Caco-2 (cell line): ENCODE measurements around the gene DLG2. TPM values are rescaled to one million over a fixed set of nuclear protein-coding genes. Genes with fewer than 3 reads are reported as not detected.

ENCODE experiments used
- BruUV-seq: library from RNA; stranded (reverse); fragments of 400-500 nt; replicated peaks from 2 replicates; lab custom pipeline; 2021; lab: Mats Ljungman, UMichigan
- CTCF ChIA-PET: fragments of 300-600 bp; sonication (Branson Sonifier 250); formaldehyde crosslinking; loops from one replicate; lab custom pipeline; 2022; ENCODE audit warnings: antibody characterized with exemption; lab: Charles Lee
- POLR2A ChIA-PET: fragments of 300-600 bp; sonication (Branson Sonifier 250); formaldehyde crosslinking; loops from one replicate; lab custom pipeline; 2022; ENCODE audit warnings: antibody characterized with exemption; lab: Charles Lee
- DNase-seq, 2 experiments: peaks; one replicate each; pipeline versions ENCODE4 v3.0.0 to v3.0.0-alpha.2; 2020 to 2022
- H3K27me3 ChIP-seq: replicated peaks from 2 replicates; pipeline ENCODE4 v1.6.0; 2011; ENCODE audit warnings: low read length; ENCODE audit not compliant: control insufficient read depth, insufficient read depth
- H3K36me3 ChIP-seq: 2 replicates; pipeline ENCODE4 v1.5.1; 2011; ENCODE audit warnings: low read length; ENCODE audit not compliant: control insufficient read depth, insufficient read depth
- H3K4me1 ChIP-seq: fragments of 250-450 bp; sonication (Bioruptor Pico); 2 replicates; pipeline ENCODE4 v1.5.1; 2020; ENCODE audit warnings: mild to moderate bottlenecking
- H3K4me3 ChIP-seq: 2 replicates; pipeline ENCODE4 v1.5.1; 2011; ENCODE audit warnings: low read depth, mild to moderate bottlenecking, control low read depth, low read length
- H3K9me3 ChIP-seq: fragments of 250-450 bp; sonication (Bioruptor Pico); 2 replicates; pipeline ENCODE4 v1.5.1; 2020; ENCODE audit warnings: mild to moderate bottlenecking, moderate library complexity
- H3K27ac Mint-ChIP-seq: one replicate; pipeline ENCODE4 v1.8.0; 2022; ENCODE audit warnings: mixed read lengths; ENCODE audit not compliant: unreplicated experiment
- H3K27me3 Mint-ChIP-seq: one replicate; pipeline ENCODE4 v1.8.0; 2022; ENCODE audit warnings: mixed read lengths; ENCODE audit not compliant: insufficient read depth, unreplicated experiment
- H3K36me3 Mint-ChIP-seq: one replicate; pipeline ENCODE4 v1.8.0; 2022; ENCODE audit warnings: mild to moderate bottlenecking, mixed read lengths; ENCODE audit not compliant: insufficient read depth, unreplicated experiment
- H3K4me1 Mint-ChIP-seq: one replicate; pipeline ENCODE4 v1.8.0; 2022; ENCODE audit warnings: low read depth, mixed read lengths; ENCODE audit not compliant: unreplicated experiment
- H3K4me3 Mint-ChIP-seq: one replicate; pipeline ENCODE4 v1.8.0; 2022; ENCODE audit warnings: mild to moderate bottlenecking, moderate library complexity, mixed read lengths; ENCODE audit not compliant: unreplicated experiment
- H3K9me3 Mint-ChIP-seq: one replicate; pipeline ENCODE4 v1.8.0; 2022; ENCODE audit warnings: mixed read lengths; ENCODE audit not compliant: unreplicated experiment
- intact Hi-C: fragments of 100-400 bp; cut with micrococcal nuclease; formaldehyde crosslinking; loops from one replicate; pipeline ENCODE4 v1.10.0; 2022; ENCODE audit not compliant: unreplicated experiment
- total RNA-seq: library from RNA; stranded (reverse); gene quantifications from 2 replicates; pipeline ENCODE4 v1.2.3, GENCODE V29; 2022
- TF ChIP-seq, protein P1 (sequence below), 2 experiments: fragments of 200-600 bp in 1 of 2; IDR thresholded peaks; 1 replicate in 1 of 2; 2 replicates in 1 of 2; pipeline versions ENCODE4 v1.5.1 to v1.8.0; 2011 to 2022; ENCODE audit warnings: antibody characterized with exemption in 1 of 2, control low read depth in 1 of 2, inconsistent platforms in 1 of 2, low read depth in 1 of 2, low read length in 1 of 2, mild to moderate bottlenecking in 1 of 2, moderate library complexity in 1 of 2; ENCODE audit not compliant: insufficient read depth in 1 of 2, severe bottlenecking in 1 of 2, unreplicated experiment in 1 of 2

Gene DLG2
- total RNA-seq, 1 experiment from 2014 or later: 21.6 TPM

DNA sequence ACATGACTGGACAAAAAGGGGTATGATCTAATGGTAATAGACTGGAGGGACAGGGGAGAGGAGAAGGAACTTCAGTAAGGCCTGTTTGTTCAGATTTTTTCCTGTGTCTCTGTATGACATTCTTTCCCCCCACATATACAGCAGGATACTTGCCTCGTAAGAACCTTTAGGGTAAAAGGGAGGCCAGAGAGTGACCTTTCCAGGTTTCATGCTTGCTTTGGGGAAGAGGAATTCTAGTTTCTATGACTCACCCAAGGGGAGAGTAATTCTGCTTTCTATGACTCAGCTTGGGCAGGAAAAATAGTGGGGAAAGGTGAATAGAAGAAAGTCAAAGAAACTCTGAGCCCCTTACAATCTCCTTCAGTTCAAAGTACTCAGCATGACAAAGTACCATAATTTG, 457.0 kb downstream of the DLG2 start:
- Mint-ChIP-seq H3K27me3 (no peaks in the 10 kb centered on the region), H3K36me3 (no peaks in the 10 kb centered on the region), H3K4me1 (peaks cover 20% of the 10 kb centered on the region), H3K4me3 (peak overlapping the region; percentile 17), H3K27ac (peak overlapping the region; percentile 84), H3K9me3 (peaks cover 29% of the 10 kb centered on the region)
- no TSS peak for BruUV-seq
- ChIA-PET CTCF (no interaction called here), POLR2A (no interaction called here)
- TF ChIP-seq, protein P1, sequence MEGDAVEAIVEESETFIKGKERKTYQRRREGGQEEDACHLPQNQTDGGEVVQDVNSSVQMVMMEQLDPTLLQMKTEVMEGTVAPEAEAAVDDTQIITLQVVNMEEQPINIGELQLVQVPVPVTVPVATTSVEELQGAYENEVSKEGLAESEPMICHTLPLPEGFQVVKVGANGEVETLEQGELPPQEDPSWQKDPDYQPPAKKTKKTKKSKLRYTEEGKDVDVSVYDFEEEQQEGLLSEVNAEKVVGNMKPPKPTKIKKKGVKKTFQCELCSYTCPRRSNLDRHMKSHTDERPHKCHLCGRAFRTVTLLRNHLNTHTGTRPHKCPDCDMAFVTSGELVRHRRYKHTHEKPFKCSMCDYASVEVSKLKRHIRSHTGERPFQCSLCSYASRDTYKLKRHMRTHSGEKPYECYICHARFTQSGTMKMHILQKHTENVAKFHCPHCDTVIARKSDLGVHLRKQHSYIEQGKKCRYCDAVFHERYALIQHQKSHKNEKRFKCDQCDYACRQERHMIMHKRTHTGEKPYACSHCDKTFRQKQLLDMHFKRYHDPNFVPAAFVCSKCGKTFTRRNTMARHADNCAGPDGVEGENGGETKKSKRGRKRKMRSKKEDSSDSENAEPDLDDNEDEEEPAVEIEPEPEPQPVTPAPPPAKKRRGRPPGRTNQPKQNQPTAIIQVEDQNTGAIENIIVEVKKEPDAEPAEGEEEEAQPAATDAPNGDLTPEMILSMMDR (IDR thresholded peaks at IDR 0.05; ENCODE audit: insufficient read depth in 1 of 2, low read depth in 1 of 2, low read length in 1 of 2, severe bottlenecking in 1 of 2, unreplicated experiment in 1 of 2): no peak
- H3K27me3 ChIP-seq: no peaks in the 10 kb centered on the region
- H3K4me1 ChIP-seq: peaks cover 37% of the 10 kb centered on the region
- intact Hi-C loops: no loop called here
- no peaks in the 10 kb centered on the region for H3K36me3 ChIP-seq
- peak; percentile 45 to 49 for DNase-seq
- H3K9me3 ChIP-seq: peaks cover 7% of the 10 kb centered on the region
- H3K4me3 ChIP-seq: no peak overlapping the region

DNA sequence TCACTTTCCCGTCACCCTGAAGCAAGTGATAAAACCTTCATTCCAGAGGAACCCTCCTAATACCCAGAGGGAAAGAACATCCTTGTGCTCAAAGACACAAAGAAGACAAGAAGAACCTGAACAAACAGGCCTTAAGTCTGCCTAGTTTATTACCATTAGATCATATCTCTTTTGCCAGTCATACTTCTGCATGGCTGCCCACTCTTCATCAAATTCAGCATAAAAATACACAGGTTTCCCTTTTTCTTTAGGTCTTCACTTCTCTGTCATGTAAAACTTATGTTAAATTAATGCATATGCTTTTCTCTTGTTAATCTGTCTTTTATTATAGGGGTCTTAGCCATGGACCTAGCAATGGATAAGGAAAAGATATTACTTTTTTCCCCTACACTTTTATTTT, 459.7 kb downstream of the DLG2 start:
- TF ChIP-seq, protein P1 (IDR thresholded peaks at IDR 0.05; ENCODE audit: insufficient read depth in 1 of 2, low read depth in 1 of 2, low read length in 1 of 2, severe bottlenecking in 1 of 2, unreplicated experiment in 1 of 2): no peak
- POLR2A ChIA-PET: no interaction called here

DNA sequence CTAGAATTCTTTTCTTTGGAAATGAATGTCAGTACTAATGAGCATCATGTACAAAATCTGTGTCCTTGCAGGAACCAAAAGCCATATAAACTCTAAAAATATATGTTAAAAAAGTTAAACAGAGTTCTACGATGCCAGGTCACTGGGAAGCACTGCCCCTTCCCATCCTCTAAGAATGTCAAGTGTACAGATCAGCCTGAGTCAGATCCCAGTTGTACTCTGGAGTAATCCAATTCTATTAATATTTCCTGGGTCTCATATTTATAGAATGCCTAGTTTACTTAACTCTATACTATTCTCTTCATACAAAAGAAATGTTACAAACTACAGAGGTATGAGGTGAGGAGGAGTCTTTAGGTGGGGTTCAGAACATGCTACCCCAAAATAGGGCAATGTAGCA, 460.1 kb downstream of the DLG2 start:
- Mint-ChIP-seq H3K9me3 (peaks cover 8% of the 10 kb centered on the region), H3K27me3 (no peaks in the 10 kb centered on the region), H3K27ac (no peak overlapping the region), H3K36me3 (no peaks in the 10 kb centered on the region), H3K4me1 (peaks cover 20% of the 10 kb centered on the region), H3K4me3 (no peak overlapping the region)
- ChIA-PET CTCF (no interaction called here), POLR2A (no interaction called here)
- Histone ChIP-seq H3K4me1 (peaks cover 40% of the 10 kb centered on the region), H3K27me3 (no peaks in the 10 kb centered on the region), H3K36me3 (no peaks in the 10 kb centered on the region), H3K4me3 (no peak overlapping the region), H3K9me3 (0 out of 2 replicates have a peak, but pooled peaks cover 4% of the 10 kb centered on the region)
- TF ChIP-seq, protein P1 (IDR thresholded peaks at IDR 0.05; ENCODE audit: insufficient read depth in 1 of 2, low read depth in 1 of 2, low read length in 1 of 2, severe bottlenecking in 1 of 2, unreplicated experiment in 1 of 2): no peak
- intact Hi-C loops: loop anchor here (5.0 kb wide), 1 partner anchor 365 kb away; no protein-coding TSS in a partner anchor
- no TSS peak for BruUV-seq
- DNase-seq: no peak

More for the DNA sequence above, 459.7 kb downstream of the DLG2 start:
- DNase-seq: no peak
- Mint-ChIP-seq H3K9me3 (peaks cover 10% of the 10 kb centered on the region), H3K4me3 (no peak overlapping the region), H3K27me3 (no peaks in the 10 kb centered on the region), H3K4me1 (peaks cover 20% of the 10 kb centered on the region), H3K27ac (no peak overlapping the region), H3K36me3 (no peaks in the 10 kb centered on the region)
- BruUV-seq: no TSS peak
- intact Hi-C loops: loop anchor here (5.0 kb wide), 1 partner anchor 365 kb away; no protein-coding TSS in a partner anchor
- Histone ChIP-seq H3K36me3 (no peaks in the 10 kb centered on the region), H3K9me3 (0 out of 2 replicates have a peak, but pooled peaks cover 4% of the 10 kb centered on the region), H3K4me3 (no peak overlapping the region), H3K4me1 (peaks cover 40% of the 10 kb centered on the region), H3K27me3 (no peaks in the 10 kb centered on the region)
- CTCF ChIA-PET: no interaction called here
